NCI-H1092 treated with DMSO at 0.1 percent for 48 hours (cell line): ENCODE measurements around the gene FBLN2.
"Not testable (repeated sequence)": the region's sequence is repeated elsewhere in the genome, so short reads cannot be mapped to it uniquely, and the experiment has no call there.

ENCODE experiments used
- DNase-seq: peaks from one replicate; lab custom pipeline; 2025; lab: John Stamatoyannopoulos, UW

Gene FBLN2

DNA sequence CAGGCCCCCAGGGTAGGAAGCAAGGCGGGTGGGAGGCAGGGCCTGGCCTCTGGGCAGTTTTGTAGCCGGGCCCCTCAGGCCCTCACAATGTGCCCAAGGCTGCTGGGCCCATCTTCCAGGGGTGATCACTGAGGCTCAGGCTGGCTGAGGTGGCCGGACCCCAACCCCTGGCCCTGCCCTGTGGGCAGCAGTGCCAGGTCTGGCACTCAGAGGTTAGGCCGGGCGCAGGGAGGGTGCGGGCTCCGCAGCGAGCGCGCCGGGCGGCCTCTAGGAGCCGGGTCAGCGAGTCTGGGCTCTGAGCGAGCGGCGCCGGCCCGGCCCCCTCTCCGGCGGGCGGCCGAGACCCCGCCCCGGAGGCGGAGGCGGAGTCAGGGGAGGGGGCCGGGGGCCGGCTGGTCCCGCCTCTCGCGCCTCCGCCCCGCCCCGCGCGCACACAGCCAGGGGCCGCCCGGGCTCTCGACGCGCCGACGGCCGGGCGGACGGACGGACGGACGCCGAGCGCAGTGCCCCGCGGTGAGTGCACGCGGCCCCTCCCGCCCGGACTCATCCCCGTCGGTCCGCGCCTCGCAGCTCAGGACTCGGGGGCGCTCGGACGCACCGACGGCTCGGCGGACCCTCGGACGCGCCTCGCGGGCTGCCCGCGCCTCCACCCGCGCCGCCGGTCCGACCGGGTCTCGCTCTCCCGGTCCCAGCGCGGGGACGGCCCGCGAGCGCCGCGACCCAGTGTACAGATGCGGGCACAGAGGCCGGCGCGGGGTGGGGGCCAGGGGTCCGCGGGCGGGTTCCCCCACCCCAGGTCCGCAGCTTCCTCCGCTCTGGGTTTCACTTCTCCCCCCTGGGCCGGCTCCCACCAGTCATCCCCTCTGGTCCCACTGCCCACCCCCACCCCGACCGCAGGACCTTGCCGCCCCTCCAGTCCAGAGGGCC lies at the start of gene FBLN2:
Gene FBLN2, plus strand, starts transcription at position 430 of the 927 bp plus-strand sequence. CDS start 21,231 bp downstream, outside the sequence.
- DNase-seq: no peak

DNA sequence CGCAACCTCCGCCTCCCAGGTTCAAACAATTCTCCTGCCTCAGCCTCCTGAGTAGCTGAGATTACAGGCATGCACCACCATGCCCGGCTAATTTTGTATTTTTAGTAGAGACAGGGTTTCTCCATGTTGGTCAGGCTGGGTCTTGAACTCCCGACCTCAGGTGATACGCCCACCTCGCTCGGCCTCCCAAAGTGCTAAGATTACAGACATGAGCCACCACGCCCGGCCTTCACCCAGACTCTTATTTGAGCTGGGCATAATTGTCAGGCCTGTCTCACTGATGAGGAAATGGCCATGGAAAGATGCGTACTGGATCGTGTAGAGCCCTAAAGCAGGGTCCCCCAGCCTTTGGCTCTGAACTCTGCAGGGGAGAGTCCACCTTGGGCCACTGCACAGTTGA lies 49.7 kb upstream of the FBLN2 start:
- not testable (repeated sequence) for DNase-seq

DNA sequence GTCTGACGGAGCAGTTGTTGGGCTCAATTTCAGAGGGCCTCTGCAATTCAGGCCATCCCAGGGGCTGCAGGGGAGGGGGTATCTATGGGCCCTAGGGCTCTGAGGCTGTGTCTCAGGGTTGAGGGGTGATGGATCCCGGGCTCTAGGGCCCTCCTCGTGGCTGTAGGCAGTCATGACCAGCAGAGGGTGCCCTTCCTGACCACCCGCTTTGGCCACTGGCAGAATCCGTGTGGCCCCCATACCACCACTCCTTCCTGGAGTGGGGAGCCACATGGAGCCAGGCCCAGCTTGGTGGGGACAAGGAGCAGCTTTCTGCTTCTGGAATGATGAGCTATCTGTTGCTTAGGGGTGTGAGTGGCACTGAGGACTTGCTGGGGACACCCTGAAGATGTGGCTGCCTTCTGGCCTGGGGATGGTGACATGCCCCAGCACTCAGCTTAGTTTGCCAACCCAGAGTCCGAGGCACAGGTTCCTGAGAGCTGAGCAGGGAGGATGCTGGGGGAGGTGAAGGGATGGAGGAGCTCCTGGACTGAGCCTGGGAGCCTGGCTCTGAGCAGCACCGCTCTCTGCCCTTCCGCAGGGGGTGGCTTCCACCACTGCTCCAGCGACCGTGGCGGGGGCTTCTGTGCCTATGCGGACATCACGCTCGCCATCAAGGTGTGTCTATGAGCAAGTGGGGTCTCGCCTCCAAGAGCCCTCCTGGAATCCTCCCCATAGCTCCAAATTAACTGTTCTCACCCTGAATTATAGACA lies 48.6 kb upstream of the FBLN2 start:
- DNase-seq: no peak

DNA sequence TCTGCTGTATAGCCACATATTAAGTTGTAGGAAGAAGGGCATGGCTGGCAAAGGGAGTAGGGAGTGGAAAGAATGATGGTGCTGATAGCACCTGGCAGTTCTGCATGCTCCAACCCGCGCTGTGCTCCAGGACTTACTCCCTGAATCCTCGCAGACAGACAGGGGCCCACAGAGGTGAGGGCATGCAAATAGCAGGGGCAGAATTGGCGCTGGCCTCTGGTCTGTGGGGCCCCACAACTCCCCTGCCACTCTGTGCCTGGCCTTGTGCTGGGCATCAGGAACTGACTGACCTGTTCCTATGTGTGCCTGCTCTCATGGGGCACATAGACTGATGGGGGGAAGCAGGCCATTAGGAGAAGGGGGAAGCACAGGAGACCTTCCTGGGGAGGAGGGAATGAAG lies 47.9 kb upstream of the FBLN2 start:
- no peak for DNase-seq

DNA sequence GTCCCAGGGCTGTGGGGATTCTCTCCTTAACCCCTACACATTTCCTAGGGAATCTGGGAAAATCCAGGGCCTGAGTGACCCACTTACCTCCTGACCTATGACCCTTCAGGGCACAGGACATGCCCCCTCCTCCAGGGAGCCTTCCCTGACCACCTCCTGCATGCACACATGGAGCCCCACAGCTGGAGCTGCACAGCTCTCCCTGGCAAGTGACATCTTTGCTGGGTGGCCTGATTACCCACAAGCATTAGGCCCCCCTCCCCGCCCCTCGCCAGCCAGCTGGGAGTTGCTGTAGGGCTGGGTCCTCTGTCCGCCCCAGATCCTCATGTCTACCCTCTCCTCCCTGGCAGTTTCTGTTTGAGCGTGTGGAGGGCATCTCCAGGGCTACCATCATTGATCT lies 47.4 kb upstream of the FBLN2 start:
- no peak for DNase-seq

DNA sequence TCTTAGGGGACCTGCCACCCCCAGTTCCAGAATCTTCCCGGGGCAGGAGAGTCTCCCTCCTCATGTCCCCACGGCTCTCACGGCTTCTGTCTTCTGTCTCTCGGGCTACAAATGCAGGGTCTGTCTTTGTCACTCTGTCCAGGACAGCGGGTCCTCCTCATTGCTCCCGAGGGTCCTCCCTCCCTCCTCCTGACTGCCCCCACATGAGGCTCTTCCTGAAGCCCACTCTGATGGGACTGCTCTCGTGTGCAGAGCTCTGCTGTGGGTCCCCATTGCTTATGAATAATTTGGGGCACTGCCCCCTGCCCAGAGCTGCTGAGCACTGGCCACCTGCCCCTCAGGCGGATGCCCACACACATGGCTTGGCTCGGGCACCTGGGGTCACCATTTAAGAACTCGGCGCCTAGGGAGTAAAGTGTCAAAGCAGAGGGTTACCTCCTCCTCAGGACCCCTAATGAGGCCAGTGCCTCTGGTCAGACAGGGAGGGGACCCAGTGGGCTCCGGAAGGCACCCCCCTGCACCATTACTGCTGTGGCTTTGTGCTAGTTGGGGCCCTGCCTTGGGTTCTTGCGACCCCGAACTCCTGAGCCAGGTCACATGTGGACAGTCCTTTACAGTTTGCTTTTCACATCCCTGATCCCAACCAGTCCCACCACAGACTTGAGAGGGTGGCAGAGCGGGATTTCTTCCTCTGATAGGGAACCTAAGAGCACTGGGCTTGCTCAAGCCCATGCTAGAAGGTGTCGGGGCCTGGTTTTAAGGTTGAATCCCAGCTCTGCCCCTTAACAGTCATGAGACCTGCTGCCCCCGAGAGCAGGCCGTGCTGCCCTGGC lies 46.8 kb upstream of the FBLN2 start:
- DNase-seq: no peak

DNA sequence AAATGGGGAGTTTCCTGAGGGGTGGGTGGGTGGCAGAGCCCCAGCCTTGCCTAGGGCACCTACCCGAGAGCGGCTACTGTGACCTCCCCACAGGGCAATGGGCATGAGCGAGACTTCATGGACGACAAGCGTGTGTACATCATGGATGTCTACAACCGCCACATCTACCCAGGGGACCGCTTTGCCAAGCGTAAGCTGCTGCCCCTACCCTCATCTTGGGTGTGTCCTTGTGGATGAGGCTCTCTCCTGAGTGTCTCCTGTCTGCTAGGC lies 46.2 kb upstream of the FBLN2 start:
- no peak for DNase-seq

DNA sequence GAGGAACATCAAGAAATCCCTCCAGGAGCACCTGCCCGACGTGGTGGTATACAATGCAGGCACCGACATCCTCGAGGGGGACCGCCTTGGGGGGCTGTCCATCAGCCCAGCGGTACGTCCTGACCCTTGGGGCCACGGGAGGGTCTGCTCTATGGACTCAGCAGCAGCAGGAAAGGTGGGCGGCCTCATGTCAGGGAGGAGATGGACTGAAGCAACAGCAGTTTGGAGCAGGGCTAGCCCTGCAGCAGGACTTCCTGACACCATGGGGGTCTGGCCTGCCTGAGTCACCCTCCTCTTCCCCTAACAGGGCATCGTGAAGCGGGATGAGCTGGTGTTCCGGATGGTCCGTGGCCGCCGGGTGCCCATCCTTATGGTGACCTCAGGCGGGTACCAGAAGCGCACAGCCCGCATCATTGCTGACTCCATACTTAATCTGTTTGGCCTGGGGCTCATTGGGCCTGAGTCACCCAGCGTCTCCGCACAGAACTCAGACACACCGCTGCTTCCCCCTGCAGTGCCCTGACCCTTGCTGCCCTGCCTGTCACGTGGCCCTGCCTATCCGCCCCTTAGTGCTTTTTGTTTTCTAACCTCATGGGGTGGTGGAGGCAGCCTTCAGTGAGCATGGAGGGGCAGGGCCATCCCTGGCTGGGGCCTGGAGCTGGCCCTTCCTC lies 44.6 kb upstream of the FBLN2 start:
- no peak for DNase-seq

DNA sequence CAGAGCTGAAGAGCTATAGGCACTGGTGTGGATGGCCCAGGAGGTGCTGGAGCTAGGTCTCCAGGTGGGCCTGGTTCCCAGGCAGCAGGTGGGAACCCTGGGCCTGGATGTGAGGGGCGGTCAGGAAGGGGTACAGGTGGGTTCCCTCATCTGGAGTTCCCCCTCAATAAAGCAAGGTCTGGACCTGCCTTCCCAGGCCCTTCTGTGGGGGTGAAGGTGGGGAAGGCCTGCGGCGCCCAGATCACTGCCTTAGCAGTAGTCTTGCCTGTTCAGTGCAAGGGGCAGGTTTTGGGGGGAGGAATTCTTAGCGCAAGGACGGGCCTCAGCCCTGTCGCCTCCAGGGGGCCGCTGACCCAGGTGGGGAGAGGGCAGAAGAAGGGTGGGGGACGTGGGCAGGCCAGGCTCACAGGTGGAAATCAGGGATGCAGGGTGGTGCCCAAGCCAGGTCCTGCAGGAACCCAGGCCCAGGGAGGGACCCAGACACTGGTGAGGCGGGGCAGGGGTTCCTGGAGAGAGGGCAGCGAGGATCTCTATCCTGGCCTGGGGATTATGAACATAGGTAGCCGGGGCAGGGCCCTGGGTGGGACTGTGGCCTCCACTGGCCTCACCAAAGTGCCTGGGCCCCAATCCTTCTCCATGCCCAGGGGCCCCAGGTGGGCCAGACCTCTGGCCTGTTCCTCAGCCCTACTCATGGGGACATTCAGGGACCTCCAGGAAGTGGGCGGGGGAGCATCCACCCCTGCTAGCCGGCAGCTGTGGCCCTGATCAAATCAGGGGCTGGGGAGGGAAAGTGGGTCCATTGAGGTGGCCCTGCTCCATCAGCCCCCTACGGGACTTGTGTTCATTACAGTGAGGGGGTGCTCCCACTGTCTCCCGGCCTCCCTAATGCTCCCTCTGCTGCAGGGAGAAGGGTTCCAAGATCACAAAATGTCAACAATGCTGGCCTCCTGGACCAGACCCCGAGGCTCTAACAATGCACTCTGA lies 43.5 kb upstream of the FBLN2 start:
- DNase-seq: no peak

DNA sequence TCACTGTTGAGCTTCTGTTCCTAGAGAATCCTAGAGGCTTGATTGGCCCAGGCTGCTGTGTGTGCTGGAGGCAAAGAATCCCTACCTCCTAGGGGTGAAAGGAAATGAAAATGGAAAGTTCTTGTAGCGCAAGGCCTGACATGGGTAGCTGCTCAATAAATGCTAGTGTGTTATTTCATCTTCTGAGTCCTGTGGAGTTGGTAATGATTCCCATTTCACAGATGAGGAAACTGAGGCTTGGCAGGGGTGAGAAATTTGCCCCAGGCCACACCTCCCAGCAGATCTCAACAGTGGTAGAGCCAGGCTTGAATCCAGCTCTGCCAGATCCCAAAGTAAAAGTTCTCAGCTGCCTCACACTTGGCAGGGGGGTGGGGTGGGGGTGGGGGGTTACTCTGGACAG lies 42.7 kb upstream of the FBLN2 start:
- DNase-seq: no peak

DNA sequence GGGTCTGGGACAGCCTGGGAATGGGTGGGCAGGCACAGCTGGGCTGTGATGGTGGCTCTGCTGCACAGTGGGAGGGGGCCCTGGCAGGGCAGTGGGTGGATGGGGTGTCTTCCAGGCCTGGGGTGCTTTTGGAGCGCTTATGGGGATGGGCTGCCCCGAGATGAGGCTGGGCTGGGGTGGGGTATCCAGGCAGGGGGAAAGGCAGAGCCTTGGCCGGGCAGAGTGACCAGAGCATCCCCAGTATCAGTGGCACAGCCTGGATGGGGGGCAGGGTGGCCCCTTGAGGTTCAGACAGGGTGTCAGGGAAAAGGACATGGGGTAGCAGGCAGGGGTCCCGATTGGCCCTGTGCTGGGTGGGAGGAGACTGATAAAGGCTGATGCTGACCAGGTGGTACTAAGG lies 42.2 kb upstream of the FBLN2 start:
- no peak for DNase-seq

DNA sequence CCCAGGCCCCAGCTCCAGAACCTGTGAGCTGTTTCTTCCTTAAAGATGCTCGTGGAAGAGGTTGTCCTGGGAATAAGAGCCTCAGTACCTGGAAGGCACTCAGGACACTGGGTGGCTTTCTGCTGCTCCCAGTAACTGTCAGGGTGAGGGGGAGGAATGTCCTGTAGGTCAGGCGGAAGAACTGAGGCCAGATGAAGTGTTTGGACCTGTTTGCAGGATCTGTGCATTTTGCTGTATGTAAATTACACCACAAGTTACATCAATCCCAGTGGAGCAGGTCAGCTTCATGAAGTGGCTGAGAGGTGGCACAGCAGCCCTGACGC lies 41.7 kb upstream of the FBLN2 start:
- no peak for DNase-seq

DNA sequence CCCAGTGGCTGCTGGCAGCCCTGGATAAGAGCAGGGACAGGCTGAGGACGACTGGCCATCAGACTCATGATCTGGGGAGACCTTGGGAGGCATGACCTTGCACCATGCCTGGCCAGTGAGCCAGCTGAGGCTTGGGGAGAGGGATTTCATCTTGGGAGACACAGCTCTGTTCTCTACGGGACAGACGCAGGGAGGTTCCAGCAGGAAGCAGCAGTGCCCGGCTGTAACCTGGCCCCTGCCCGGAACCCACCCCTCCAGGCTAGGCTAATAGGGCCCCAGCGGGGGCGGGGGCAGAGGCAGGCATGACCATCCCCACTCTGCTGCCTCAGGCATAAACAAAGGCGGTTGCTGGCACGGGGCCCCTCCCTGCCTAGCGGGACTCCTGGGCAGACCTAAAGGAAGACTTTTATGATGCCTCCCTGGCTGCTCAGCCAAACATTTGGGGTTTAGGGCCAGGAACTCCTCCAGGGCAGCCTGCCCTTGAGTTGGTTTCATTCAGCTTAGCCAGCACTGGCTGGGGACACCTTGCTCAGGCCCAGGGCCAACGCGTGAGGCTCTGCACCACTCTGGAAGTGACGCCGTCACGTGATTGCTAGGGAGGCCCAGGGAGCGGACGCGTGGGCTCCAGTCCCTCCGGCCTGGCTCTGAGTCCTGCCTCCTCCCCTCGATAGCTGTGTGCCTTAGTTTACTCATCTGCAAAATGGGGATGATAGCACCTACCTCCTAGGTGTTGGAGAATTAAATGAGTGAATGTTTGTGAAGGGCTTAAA lies 41.2 kb upstream of the FBLN2 start:
- DNase-seq: no peak

DNA sequence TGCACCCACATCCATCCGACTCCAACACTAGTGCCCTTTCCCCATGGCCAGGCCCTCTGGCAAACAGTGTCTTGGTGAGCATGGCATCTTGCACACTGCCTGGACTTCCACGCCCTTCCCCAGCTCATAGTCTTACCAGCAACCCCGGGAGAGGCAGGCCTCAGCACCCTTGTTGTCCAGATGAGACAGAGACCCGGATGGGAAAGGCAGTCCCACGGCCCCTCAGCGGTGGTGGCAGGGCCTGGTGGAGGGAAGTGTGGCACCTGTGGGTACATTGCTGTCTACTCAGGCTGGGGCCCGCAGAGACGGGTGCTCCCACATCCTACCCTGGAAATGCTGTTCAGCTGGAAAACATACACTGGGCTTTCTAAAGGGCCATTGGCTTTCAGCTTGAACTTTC lies 40.4 kb upstream of the FBLN2 start:
- DNase-seq: no peak

DNA sequence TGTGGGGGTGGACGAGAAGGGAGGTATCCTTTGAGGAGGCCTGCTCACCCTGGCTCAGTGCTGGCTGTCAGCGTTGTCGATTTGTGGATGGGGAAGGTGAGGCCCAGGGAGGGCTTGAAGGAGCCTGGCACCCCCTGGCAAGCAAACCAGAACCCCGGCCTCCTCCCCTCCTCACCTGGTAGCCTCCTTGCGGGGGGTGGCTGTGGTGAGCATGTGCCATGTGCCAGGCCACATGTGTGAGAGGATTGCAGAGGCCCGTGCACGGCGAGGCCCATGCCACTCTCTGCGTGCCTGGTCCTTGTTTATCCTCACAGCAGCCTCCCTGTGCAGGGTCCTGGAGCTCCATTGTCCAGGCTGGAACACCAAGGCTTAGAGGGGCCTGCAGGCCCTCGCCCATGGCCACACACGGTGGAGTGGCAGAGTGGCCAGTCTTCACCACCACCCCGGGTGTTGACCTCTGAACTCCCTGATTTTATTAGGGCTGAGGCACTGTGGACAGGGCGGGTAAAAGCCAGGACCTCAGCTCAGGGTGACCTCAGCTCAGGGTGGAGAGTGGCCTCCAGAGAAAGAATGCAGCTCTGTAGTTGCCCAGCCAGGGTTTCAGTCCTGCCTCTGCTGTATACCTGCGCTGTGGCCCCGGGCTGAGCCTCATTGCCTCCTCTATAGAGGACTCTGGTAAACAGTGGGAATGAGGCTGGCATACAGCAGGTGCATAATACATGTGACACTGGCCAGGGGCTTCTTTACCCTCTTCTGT lies 39.7 kb upstream of the FBLN2 start:
- DNase-seq: no peak

DNA sequence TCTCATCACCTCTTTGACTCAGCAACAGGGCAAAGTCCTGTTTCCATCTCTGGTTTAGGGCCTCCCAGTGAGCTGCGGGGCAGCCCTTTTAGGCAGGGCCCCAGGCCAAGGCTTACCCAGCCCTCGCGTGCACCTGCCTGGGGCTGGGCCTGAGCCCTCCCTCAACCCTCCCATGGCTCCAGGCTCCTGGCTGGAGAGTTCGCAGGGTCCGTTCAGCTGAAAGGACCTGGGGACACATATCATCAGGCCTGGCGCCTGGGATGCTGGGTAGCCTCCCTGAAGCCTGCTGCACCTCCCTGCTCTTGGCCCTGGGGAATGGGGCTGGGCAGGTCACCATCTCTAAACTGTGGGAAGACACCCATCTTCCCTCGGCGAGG lies 39.1 kb upstream of the FBLN2 start:
- DNase-seq: no peak

DNA sequence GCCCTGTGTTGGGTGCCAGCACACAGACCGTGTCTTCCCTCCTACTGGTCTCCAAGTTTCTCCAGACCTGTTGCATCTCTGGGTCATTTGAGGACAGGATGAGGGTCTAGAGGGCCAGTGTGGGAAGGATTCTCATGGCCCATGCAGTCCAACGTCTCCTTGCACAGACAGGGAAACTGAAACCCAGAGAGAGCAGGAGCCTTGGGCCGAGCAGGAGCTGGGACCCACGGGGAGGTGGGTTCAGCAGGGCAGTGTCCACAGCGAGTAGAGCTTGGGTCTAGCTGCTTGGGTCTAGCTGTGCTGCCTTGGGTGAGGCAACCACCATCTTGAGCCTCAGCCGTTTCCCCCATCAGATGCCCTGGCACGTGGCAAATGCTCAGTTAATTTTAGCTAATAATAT lies 36.5 kb upstream of the FBLN2 start:
- DNase-seq: no peak

DNA sequence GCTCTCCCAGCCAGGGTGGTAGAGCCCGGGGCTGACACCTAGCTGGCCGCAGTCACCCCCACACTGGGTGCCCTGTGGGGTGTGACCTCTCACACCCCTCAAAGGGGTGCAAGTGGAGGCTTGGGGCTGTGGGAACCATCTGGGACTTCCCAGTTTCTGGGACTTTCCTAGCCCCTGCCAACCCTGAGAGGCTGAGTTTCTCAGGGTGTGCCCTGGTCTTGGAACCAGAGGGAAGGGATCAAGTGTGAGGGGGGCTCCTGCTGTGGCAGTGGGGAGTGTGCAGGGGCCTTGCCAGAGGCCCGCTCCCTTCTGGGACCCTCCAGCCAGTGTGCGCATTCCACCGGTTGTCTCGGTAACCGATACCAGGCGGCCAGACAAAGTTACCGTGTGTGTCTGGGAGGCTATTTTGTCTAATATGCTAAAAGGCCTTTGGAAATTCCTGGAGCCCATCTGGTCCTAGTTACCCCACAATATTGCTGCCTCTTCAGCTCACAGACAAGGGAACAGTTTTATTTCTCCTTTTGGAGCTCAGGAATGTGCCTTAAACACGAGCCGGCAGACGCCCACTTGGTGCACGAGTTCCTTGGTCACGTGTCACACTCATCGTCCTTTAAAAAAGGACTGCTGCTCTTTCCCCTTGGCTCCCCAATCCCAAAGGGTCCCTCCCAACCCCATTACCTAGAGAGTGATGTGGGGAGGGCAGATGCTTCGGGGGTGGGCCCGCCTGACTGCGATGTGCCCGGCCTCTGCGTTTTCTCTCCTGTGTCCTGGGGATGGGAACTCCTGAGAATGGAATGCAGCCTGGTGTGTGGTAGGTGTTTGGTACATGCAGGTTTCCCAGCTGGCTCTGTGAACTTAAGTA lies 35.6 kb upstream of the FBLN2 start:
- no peak for DNase-seq
